Kidney capillary endothelial cell (primary cell): Measurements from ENCODE around the gene SREK1.
"Not testable (repeated sequence)": the region's sequence is repeated elsewhere in the genome, so short reads cannot be mapped to it uniquely, and the experiment has no call there.

Source experiments
- DNase-seq: peaks from one replicate; pipeline ENCODE4 v3.0.0-alpha.2; 2018; ENCODE audit warnings: low spot score

The SREK1 gene

GRCh38 chr5:66168226-66168625 is 24.1 kb downstream of the SREK1 start:
- no peak for DNase-seq

GRCh38 chr5:66169534-66169933 is 25.4 kb downstream of the SREK1 start:
- peak; percentile 14 for DNase-seq

- DNase-seq: no peak
Measured at GRCh38 chr5:66170195-66170919, 26.3 kb downstream of the SREK1 start.

- DNase-seq: peak; percentile 40
Measured at GRCh38 chr5:66171349-66172344, 27.5 kb downstream of the SREK1 start.

- peak; percentile 15 for DNase-seq
Measured at GRCh38 chr5:66174338-66174737, 30.2 kb downstream of the SREK1 start.

- no peak for DNase-seq
Measured at GRCh38 chr5:66178799-66179198, 34.7 kb downstream of the SREK1 start.

GRCh38 chr5:66179297-66180051 is 35.4 kb downstream of the SREK1 start:
- DNase-seq: no peak

GRCh38 chr5:66180282-66181155 is 36.4 kb downstream of the SREK1 start:
- no peak for DNase-seq

- DNase-seq: no peak
Measured at GRCh38 chr5:66186108-66186507, 42.0 kb downstream of the SREK1 start.

- DNase-seq: no peak
Measured at GRCh38 chr5:66193419-66193818, 49.3 kb downstream of the SREK1 start.

- no peak for DNase-seq
Measured at GRCh38 chr5:66197764-66198405, 53.8 kb downstream of the SREK1 start.

- DNase-seq: no peak
Measured at GRCh38 chr5:66198837-66199236, 54.7 kb downstream of the SREK1 start.

- DNase-seq: no peak
Measured at GRCh38 chr5:66203531-66203930, 59.4 kb downstream of the SREK1 start.

- DNase-seq: no peak
Measured at GRCh38 chr5:66206465-66206864, 62.4 kb downstream of the SREK1 start.

- no peak for DNase-seq
Measured at GRCh38 chr5:66207800-66208561, 63.9 kb downstream of the SREK1 start.

- DNase-seq: no peak
Measured at GRCh38 chr5:66209350-66209749, 65.2 kb downstream of the SREK1 start.

GRCh38 chr5:66209794-66210193 is 65.7 kb downstream of the SREK1 start:
- no peak for DNase-seq

GRCh38 chr5:66213533-66213932 is 69.4 kb downstream of the SREK1 start:
- DNase-seq: no peak

- no peak for DNase-seq
Measured at GRCh38 chr5:66222455-66222854, 78.4 kb downstream of the SREK1 start.

GRCh38 chr5:66222896-66223295 is 78.8 kb downstream of the SREK1 start:
- not testable (repeated sequence) for DNase-seq
